ENCODE data around the gene ITPRIP. TPM values are rescaled to one million over a fixed set of nuclear protein-coding genes. Genes with fewer than 3 reads are reported as not detected.

The ITPRIP gene
- total and polyA plus RNA-seq, 2 of the 8 experiments (the other 6 are each of a cell fraction or from before 2014, with no cell fraction given): 15.3 to 16.9 TPM

DNA sequence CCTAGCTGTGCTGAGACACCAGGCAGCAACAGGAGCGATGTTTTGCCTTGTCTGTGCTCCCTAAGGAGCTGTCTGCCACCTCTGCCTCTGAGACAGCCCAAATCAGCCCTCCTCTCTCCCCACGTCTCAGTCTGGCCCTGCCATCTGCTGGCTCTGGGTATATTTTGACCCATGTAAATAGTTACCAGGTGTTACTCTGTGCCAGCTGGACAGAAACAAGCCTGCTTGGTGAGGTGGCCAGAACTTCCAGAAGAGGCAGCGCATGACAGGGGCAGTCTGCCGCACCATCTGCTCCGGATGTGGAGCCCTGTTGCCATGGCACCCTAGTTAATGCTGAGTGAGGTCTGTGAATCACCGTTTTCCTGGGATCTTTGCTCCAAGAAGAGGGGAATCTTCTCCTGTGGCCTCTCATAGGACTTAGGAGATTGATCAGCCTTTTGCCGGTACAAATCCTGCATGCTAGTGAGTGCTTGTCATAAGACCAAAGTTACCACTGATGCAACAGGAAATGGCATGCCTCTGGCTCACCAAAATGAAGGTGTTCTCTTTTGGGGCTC lies 37.5 kb downstream of the ITPRIP start:
- Histone ChIP-seq H3K27ac (ENCODE audit: low read depth, low read length) (no peak overlapping the region), H3K27me3 (replicated peaks in 1 of 4; ENCODE audit: control insufficient read depth in 3 of 4, extremely low read depth in 1 of 4, insufficient read depth in 3 of 4, low read length in 3 of 4) (no peaks in the 10 kb centered on the region), H4K5ac (ENCODE audit: insufficient read length, low read depth, low read length) (no peak overlapping the region), H3K9me3 (ENCODE audit: insufficient read depth in 2 of 2, low read depth in 1 of 2, low read length in 1 of 2) (peaks cover 12 to 14% of the 10 kb centered on the region in 2 experiments), H3K9ac (replicated peaks in 1 of 4; ENCODE audit: extremely low read depth in 1 of 4, low read depth in 3 of 4, low read length in 3 of 4) (no peak overlapping the region), H2BK15ac (ENCODE audit: low read length) (no peak overlapping the region), H3K4me2 (ENCODE audit: insufficient read depth in 1 of 2, low read depth in 2 of 2, low read length in 2 of 2) (no peak overlapping the region), H3K23me2 (ENCODE audit: low read depth, low read length) (no peaks in the 10 kb centered on the region), H2BK12ac (ENCODE audit: low read depth, low read length) (no peak overlapping the region), H3K36me3 (ENCODE audit: control insufficient read depth in 2 of 4, insufficient read depth in 4 of 4, low read length in 3 of 4) (peaks cover 0 to 2% (median 0%) of the 10 kb centered on the region in 4 experiments; a peak in 2 of 8 replicates), H3K4me1 (replicated peaks in 1 of 4; ENCODE audit: control insufficient read depth in 3 of 4, insufficient read depth in 4 of 4, low read length in 3 of 4) (peaks cover 0 to 2% (median under 1%) of the 10 kb centered on the region in 4 experiments; a peak in 3 of 7 replicates), H3K14ac (ENCODE audit: insufficient read length) (no peak overlapping the region), H2BK120ac (replicated peaks; ENCODE audit: low read depth, low read length) (no peak overlapping the region), H4K8ac (ENCODE audit: extremely low read depth, insufficient read depth, low read length) (no peak overlapping the region; the same call in 1 of the 2 replicates), H2BK20ac (ENCODE audit: low read length) (no peak overlapping the region), H3K79me2 (ENCODE audit: control insufficient read depth in 1 of 2, insufficient read depth in 2 of 2, low read length in 2 of 2) (no peaks in the 10 kb centered on the region), H3K56ac (replicated peaks; ENCODE audit: insufficient read length, low read depth, low read length) (no peak overlapping the region), H3K18ac (ENCODE audit: extremely low read depth, low read length) (no peak overlapping the region), H3K4me3 (ENCODE audit: extremely low read depth in 1 of 4, insufficient read depth in 2 of 4, low read depth in 3 of 4, low read length in 4 of 4) (no peak overlapping the region), H2AK5ac (ENCODE audit: low read depth, low read length) (no peak overlapping the region), H3K23ac (ENCODE audit: insufficient read length) (no peak overlapping the region), H2BK5ac (ENCODE audit: low read depth, low read length) (no peak overlapping the region), H3K79me1 (ENCODE audit: low read depth, low read length) (no peaks in the 10 kb centered on the region), H2AFZ (ENCODE audit: low read length) (no peak overlapping the region), H4K91ac (replicated peaks; ENCODE audit: insufficient read length, low read length) (no peak overlapping the region), H4K20me1 (replicated peaks in 1 of 2; ENCODE audit: control insufficient read depth in 1 of 2, insufficient read depth in 2 of 2, low read length in 2 of 2) (no peaks in the 10 kb centered on the region), H3K4ac (replicated peaks; ENCODE audit: insufficient read length, low read depth, low read length) (no peak overlapping the region)
- ChIA-PET POLR2A (ENCODE audit: partially characterized antibody) (interaction anchor here (1.2 to 2.0 kb wide), 2 partner anchors 25 to 37 kb away, joined by 3 to 5 read pairs; partner anchors contain the start of gene ITPRIP), CTCF (ENCODE audit: partially characterized antibody) (interaction anchor here (1.0 to 16.1 kb wide), 6 partner anchors 9 to 48 kb away, joined by 3 to 379 read pairs (median 6); partner anchors contain the start of gene CFAP58)
- 92% methylated on average over 7 of the region's 7 CpGs; no CpG with 5 or more reads in 1 of the 2 experiments for WGBS, 2 experiments (ENCODE audit: extremely low coverage in 1 of 2, insufficient coverage in 1 of 2, insufficient read length in 1 of 2, insufficient replicate concordance in 2 of 2, low coverage in 1 of 2, low lambda C conversion rate in 2 of 2, missing lambda C conversion rate in 1 of 2)
- DNase-seq (ENCODE audit: low read depth in 1 of 2, low spot score in 2 of 2): no peak
- no peak for FAIRE-seq
- TF ChIP-seq TAF7 (optimal IDR thresholded peaks at IDR 0.05; ENCODE audit: borderline replicate concordance, low read depth, low read length) (no peak), FOSL1 (IDR thresholded peaks at IDR 0.05; ENCODE audit: insufficient read depth, low read depth, low read length) (no peak)

All from H1 (cell line).